ENCODE measurements around the gene CHN2.

DNA sequence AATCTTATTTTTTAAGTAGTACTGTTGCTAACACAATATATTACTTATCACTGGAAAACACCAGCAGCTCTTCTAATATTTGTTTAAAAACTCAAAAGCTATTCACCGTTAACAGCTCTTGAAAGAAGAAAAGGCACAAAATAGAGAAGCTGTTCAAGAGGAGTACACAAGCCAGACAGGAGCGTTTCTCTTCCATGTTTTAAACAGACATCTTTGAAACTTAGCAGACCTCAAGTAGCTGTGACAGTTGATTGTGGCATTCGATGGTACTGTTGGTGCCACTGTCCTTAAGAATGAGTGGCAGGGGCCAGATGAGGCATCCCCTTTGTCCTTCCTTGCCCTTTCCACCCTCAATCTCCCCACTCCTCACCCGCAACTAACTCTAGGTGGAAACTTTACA, 287.5 kb downstream of the CHN2 start:
- TF ChIP-seq, protein P1, sequence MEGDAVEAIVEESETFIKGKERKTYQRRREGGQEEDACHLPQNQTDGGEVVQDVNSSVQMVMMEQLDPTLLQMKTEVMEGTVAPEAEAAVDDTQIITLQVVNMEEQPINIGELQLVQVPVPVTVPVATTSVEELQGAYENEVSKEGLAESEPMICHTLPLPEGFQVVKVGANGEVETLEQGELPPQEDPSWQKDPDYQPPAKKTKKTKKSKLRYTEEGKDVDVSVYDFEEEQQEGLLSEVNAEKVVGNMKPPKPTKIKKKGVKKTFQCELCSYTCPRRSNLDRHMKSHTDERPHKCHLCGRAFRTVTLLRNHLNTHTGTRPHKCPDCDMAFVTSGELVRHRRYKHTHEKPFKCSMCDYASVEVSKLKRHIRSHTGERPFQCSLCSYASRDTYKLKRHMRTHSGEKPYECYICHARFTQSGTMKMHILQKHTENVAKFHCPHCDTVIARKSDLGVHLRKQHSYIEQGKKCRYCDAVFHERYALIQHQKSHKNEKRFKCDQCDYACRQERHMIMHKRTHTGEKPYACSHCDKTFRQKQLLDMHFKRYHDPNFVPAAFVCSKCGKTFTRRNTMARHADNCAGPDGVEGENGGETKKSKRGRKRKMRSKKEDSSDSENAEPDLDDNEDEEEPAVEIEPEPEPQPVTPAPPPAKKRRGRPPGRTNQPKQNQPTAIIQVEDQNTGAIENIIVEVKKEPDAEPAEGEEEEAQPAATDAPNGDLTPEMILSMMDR (IDR thresholded peaks at IDR 0.05; ENCODE audit: insufficient read depth, low read length, poor library complexity, severe bottlenecking), result no peak
- TF ChIP-seq EZH2phosphoT487 (conservative IDR thresholded peaks at IDR 0.05; ENCODE audit: low read length), result no peak
